GM18907 (cell line): ENCODE data around the gene RAB15.

Experiments
- ATAC-seq: cut with Tn5 transposase; IDR thresholded peaks from one replicate; pipeline ENCODE4 v1.9.1; 2021; ENCODE audit warnings: mild to moderate bottlenecking, moderate library complexity; ENCODE audit not compliant: unreplicated experiment

Gene RAB15

GRCh38 chr14:64971943-64972791 lies at the start of gene RAB15:
Gene RAB15 (minus strand): TSS chr14:64972336. CDS start chr14:64972076, 260 bp downstream.
- ATAC-seq: peak; percentile 53

GRCh38 chr14:65019944-65020566 lies 47.9 kb upstream of the RAB15 start:
- ATAC-seq: peak; percentile 52

GRCh38 chr14:65016471-65016870 lies 44.3 kb upstream of the RAB15 start:
- no peak for ATAC-seq

GRCh38 chr14:65015391-65015790 lies 43.3 kb upstream of the RAB15 start:
- no peak for ATAC-seq

GRCh38 chr14:65012353-65012752 lies 40.2 kb upstream of the RAB15 start:
- ATAC-seq: no peak

GRCh38 chr14:65011538-65011937 lies 39.4 kb upstream of the RAB15 start:
- no peak for ATAC-seq

GRCh38 chr14:65010211-65010931 lies 38.2 kb upstream of the RAB15 start:
- ATAC-seq: no peak

- ATAC-seq: no peak
Measured at GRCh38 chr14:65007202-65007601, 35.1 kb upstream of the RAB15 start.

GRCh38 chr14:65006261-65006721 lies 34.2 kb upstream of the RAB15 start:
- ATAC-seq: no peak

- peak; percentile 61 for ATAC-seq
Measured at GRCh38 chr14:65003394-65003793, 31.3 kb upstream of the RAB15 start.

- no peak for ATAC-seq
Measured at GRCh38 chr14:65002586-65003210, 30.6 kb upstream of the RAB15 start.

- ATAC-seq: no peak
Measured at GRCh38 chr14:65001723-65002122, 29.6 kb upstream of the RAB15 start.

GRCh38 chr14:65000898-65001591 lies 28.9 kb upstream of the RAB15 start:
- no peak for ATAC-seq

GRCh38 chr14:64998455-64998931 lies 26.4 kb upstream of the RAB15 start:
- no peak for ATAC-seq

- ATAC-seq: no peak
Measured at GRCh38 chr14:64997108-64997794, 25.1 kb upstream of the RAB15 start.

GRCh38 chr14:64995291-64995690 lies 23.2 kb upstream of the RAB15 start:
- ATAC-seq: no peak

- ATAC-seq: no peak
Measured at GRCh38 chr14:64994540-64994939, 22.4 kb upstream of the RAB15 start.

GRCh38 chr14:64993266-64993930 lies 21.3 kb upstream of the RAB15 start:
- no peak for ATAC-seq

GRCh38 chr14:64992328-64992885 lies 20.3 kb upstream of the RAB15 start:
- no peak for ATAC-seq
